ENCODE measurements around the gene TMC5. TPM values are rescaled to one million over a fixed set of nuclear protein-coding genes. Genes with fewer than 3 reads are reported as not detected.

Gene TMC5
- total RNA-seq, 1 experiment from 2014 or later: not detected

DNA sequence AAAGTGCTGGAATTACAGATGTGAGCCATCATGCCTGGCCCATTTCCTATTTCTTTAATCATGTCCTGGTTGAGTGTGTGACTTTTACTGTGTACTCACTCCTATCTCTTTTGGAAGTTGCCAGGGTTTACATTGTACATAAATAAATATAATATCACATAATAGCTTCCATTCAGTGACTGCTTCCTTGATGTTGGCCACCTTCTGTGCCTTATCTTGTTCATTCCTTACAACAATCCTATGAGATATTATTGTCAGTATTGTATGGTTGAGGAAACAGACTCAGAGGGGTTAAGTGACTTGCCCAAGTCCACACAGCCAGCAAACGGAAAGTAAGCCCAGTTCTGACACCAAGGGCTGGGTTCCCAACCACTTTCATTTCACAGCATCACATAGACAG, 16.9 kb downstream of the TMC5 start:
- Histone ChIP-seq H3K9me3 (ENCODE audit: low read length) (no peaks in the 10 kb centered on the region), H4K20me1 (ENCODE audit: insufficient read depth, low read depth, low read length) (no peaks in the 10 kb centered on the region), H3K27me3 (ENCODE audit: low read length) (no peaks in the 10 kb centered on the region), H3K9me2 (replicated peaks; ENCODE audit: insufficient read depth, low read length) (no peaks in the 10 kb centered on the region), H3K4me2 (ENCODE audit: low read depth, low read length, poor library complexity, severe bottlenecking) (no peak overlapping the region), H2AFZ (ENCODE audit: low read length) (no peak overlapping the region), H3K4me1 (ENCODE audit: low read length) (peaks cover 20% of the 10 kb centered on the region), H3K9ac (ENCODE audit: low read length) (no peak overlapping the region), H3K4me3 (ENCODE audit: low read length) (no peak overlapping the region), H3K27ac (ENCODE audit: low read length) (no peak overlapping the region), H3K36me3 (ENCODE audit: insufficient read depth, low read length) (no peaks in the 10 kb centered on the region), H3K79me2 (ENCODE audit: low read length) (no peaks in the 10 kb centered on the region)
- no peak for DNase-seq

GRCh38 chr16:19436540-19436939, 18.9 kb downstream of the TMC5 start:
- Histone ChIP-seq H3K9ac (ENCODE audit: low read length) (no peak overlapping the region), H3K27ac (ENCODE audit: low read length) (no peak overlapping the region), H3K27me3 (ENCODE audit: low read length) (no peaks in the 10 kb centered on the region), H3K4me2 (ENCODE audit: low read depth, low read length, poor library complexity, severe bottlenecking) (peak overlapping the region; percentile 66), H3K4me3 (ENCODE audit: low read length) (no peak overlapping the region; the same call in 1 of the 2 replicates), H3K9me2 (replicated peaks; ENCODE audit: insufficient read depth, low read length) (no peaks in the 10 kb centered on the region), H3K36me3 (ENCODE audit: insufficient read depth, low read length) (no peaks in the 10 kb centered on the region), H2AFZ (ENCODE audit: low read length) (peak overlapping the region; percentile 11; the same call in 1 of the 2 replicates), H4K20me1 (ENCODE audit: insufficient read depth, low read depth, low read length) (no peaks in the 10 kb centered on the region), H3K79me2 (ENCODE audit: low read length) (no peaks in the 10 kb centered on the region), H3K9me3 (ENCODE audit: low read length) (no peaks in the 10 kb centered on the region), H3K4me1 (ENCODE audit: low read length) (peaks cover 20% of the 10 kb centered on the region)
- no peak for DNase-seq

DNA sequence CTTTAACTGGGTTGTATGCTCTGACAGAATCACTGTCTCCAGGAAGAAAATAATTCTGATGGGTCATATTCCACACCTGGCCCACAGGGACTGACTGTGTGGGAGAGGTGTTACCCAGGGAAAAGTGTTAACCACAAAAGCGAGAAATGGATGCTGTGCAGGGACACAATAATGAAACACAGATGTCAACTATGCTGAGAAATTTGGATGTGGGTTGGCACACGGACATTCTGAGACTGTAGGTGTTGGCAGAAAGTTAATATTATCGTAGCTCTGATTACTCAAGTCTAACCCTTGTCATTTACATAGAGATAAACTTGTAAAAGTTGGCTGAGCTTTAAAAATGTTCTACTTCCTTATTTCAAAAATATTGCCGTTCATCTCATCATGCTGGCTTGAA, 19.6 kb downstream of the TMC5 start:
- Histone ChIP-seq H3K9me3 (ENCODE audit: low read length) (no peaks in the 10 kb centered on the region), H4K20me1 (ENCODE audit: insufficient read depth, low read depth, low read length) (no peaks in the 10 kb centered on the region), H3K9me2 (replicated peaks; ENCODE audit: insufficient read depth, low read length) (no peaks in the 10 kb centered on the region), H3K4me1 (ENCODE audit: low read length) (peaks cover 20% of the 10 kb centered on the region), H3K27me3 (ENCODE audit: low read length) (no peaks in the 10 kb centered on the region), H3K79me2 (ENCODE audit: low read length) (no peaks in the 10 kb centered on the region), H2AFZ (ENCODE audit: low read length) (peak overlapping the region; percentile 51), H3K4me3 (ENCODE audit: low read length) (peak overlapping the region; percentile 49), H3K27ac (ENCODE audit: low read length) (peak overlapping the region; percentile 51), H3K36me3 (ENCODE audit: insufficient read depth, low read length) (no peaks in the 10 kb centered on the region), H3K4me2 (ENCODE audit: low read depth, low read length, poor library complexity, severe bottlenecking) (peak overlapping the region; percentile 66), H3K9ac (ENCODE audit: low read length) (peak overlapping the region; percentile 43; the same call in 1 of the 2 replicates)
- DNase-seq: peak; percentile 70

GRCh38 chr16:19438739-19439138, 21.1 kb downstream of the TMC5 start:
- no peak overlapping the region for H3K4me3 ChIP-seq (ENCODE audit: low read length)
- peaks cover 20% of the 10 kb centered on the region for H3K4me1 ChIP-seq (ENCODE audit: low read length)
- no peak overlapping the region for H3K27ac ChIP-seq (ENCODE audit: low read length)
- no peaks in the 10 kb centered on the region for H4K20me1 ChIP-seq (ENCODE audit: insufficient read depth, low read depth, low read length)
- no peak overlapping the region for H3K4me2 ChIP-seq (ENCODE audit: low read depth, low read length, poor library complexity, severe bottlenecking)
- no peaks in the 10 kb centered on the region for H3K27me3 ChIP-seq (ENCODE audit: low read length)
- no peaks in the 10 kb centered on the region for H3K9me3 ChIP-seq (ENCODE audit: low read length)
- no peaks in the 10 kb centered on the region for H3K9me2 ChIP-seq (replicated peaks; ENCODE audit: insufficient read depth, low read length)
- no peak overlapping the region for H3K9ac ChIP-seq (ENCODE audit: low read length)
- no peaks in the 10 kb centered on the region for H3K79me2 ChIP-seq (ENCODE audit: low read length)
- DNase-seq: no peak
- H3K36me3 ChIP-seq (ENCODE audit: insufficient read depth, low read length): no peaks in the 10 kb centered on the region
- H2AFZ ChIP-seq (ENCODE audit: low read length): no peak overlapping the region

GRCh38 chr16:19439483-19439882, 21.8 kb downstream of the TMC5 start:
- Histone ChIP-seq H3K4me1 (ENCODE audit: low read length) (peaks cover 20% of the 10 kb centered on the region), H4K20me1 (ENCODE audit: insufficient read depth, low read depth, low read length) (no peaks in the 10 kb centered on the region), H3K79me2 (ENCODE audit: low read length) (no peaks in the 10 kb centered on the region), H3K36me3 (ENCODE audit: insufficient read depth, low read length) (no peaks in the 10 kb centered on the region), H3K9ac (ENCODE audit: low read length) (no peak overlapping the region), H3K27me3 (ENCODE audit: low read length) (no peaks in the 10 kb centered on the region), H3K4me3 (ENCODE audit: low read length) (no peak overlapping the region), H3K27ac (ENCODE audit: low read length) (no peak overlapping the region), H2AFZ (ENCODE audit: low read length) (no peak overlapping the region), H3K9me3 (ENCODE audit: low read length) (no peaks in the 10 kb centered on the region), H3K9me2 (replicated peaks; ENCODE audit: insufficient read depth, low read length) (no peaks in the 10 kb centered on the region), H3K4me2 (ENCODE audit: low read depth, low read length, poor library complexity, severe bottlenecking) (no peak overlapping the region)
- DNase-seq: no peak

- H3K9me3 ChIP-seq (ENCODE audit: low read length): no peaks in the 10 kb centered on the region
- H3K9ac ChIP-seq (ENCODE audit: low read length): no peak overlapping the region
- DNase-seq: no peak
- H3K36me3 ChIP-seq (ENCODE audit: insufficient read depth, low read length): no peaks in the 10 kb centered on the region
- H3K27me3 ChIP-seq (ENCODE audit: low read length): no peaks in the 10 kb centered on the region
- H4K20me1 ChIP-seq (ENCODE audit: insufficient read depth, low read depth, low read length): no peaks in the 10 kb centered on the region
- H3K79me2 ChIP-seq (ENCODE audit: low read length): no peaks in the 10 kb centered on the region
- H3K27ac ChIP-seq (ENCODE audit: low read length): no peak overlapping the region
- no peak overlapping the region for H2AFZ ChIP-seq (ENCODE audit: low read length)
- H3K4me1 ChIP-seq (ENCODE audit: low read length): no peaks in the 10 kb centered on the region
- no peak overlapping the region for H3K4me3 ChIP-seq (ENCODE audit: low read length)
- H3K9me2 ChIP-seq (replicated peaks; ENCODE audit: insufficient read depth, low read length): no peaks in the 10 kb centered on the region
- no peak overlapping the region for H3K4me2 ChIP-seq (ENCODE audit: low read depth, low read length, poor library complexity, severe bottlenecking)
Measured at GRCh38 chr16:19443659-19444058, 26.0 kb downstream of the TMC5 start.

GRCh38 chr16:19446300-19446846, 28.7 kb downstream of the TMC5 start:
- H3K4me3 ChIP-seq (ENCODE audit: low read length): no peak overlapping the region
- H3K27me3 ChIP-seq (ENCODE audit: low read length): no peaks in the 10 kb centered on the region
- no peak overlapping the region for H2AFZ ChIP-seq (ENCODE audit: low read length)
- no peaks in the 10 kb centered on the region for H3K9me2 ChIP-seq (replicated peaks; ENCODE audit: insufficient read depth, low read length)
- no peak for DNase-seq
- H3K27ac ChIP-seq (ENCODE audit: low read length): no peak overlapping the region
- H4K20me1 ChIP-seq (ENCODE audit: insufficient read depth, low read depth, low read length): no peaks in the 10 kb centered on the region
- H3K4me2 ChIP-seq (ENCODE audit: low read depth, low read length, poor library complexity, severe bottlenecking): no peak overlapping the region
- H3K9ac ChIP-seq (ENCODE audit: low read length): no peak overlapping the region
- H3K9me3 ChIP-seq (ENCODE audit: low read length): no peaks in the 10 kb centered on the region
- H3K36me3 ChIP-seq (ENCODE audit: insufficient read depth, low read length): no peaks in the 10 kb centered on the region
- H3K4me1 ChIP-seq (ENCODE audit: low read length): no peaks in the 10 kb centered on the region
- H3K79me2 ChIP-seq (ENCODE audit: low read length): no peaks in the 10 kb centered on the region

- no peaks in the 10 kb centered on the region for H3K4me1 ChIP-seq (ENCODE audit: low read length)
- H3K9me3 ChIP-seq (ENCODE audit: low read length): no peaks in the 10 kb centered on the region
- DNase-seq: no peak
- H3K27me3 ChIP-seq (ENCODE audit: low read length): no peaks in the 10 kb centered on the region
- H3K4me2 ChIP-seq (ENCODE audit: low read depth, low read length, poor library complexity, severe bottlenecking): no peak overlapping the region
- H3K36me3 ChIP-seq (ENCODE audit: insufficient read depth, low read length): no peaks in the 10 kb centered on the region
- H3K27ac ChIP-seq (ENCODE audit: low read length): no peak overlapping the region
- H4K20me1 ChIP-seq (ENCODE audit: insufficient read depth, low read depth, low read length): no peaks in the 10 kb centered on the region
- no peak overlapping the region for H3K9ac ChIP-seq (ENCODE audit: low read length)
- H3K9me2 ChIP-seq (replicated peaks; ENCODE audit: insufficient read depth, low read length): no peaks in the 10 kb centered on the region
- no peak overlapping the region for H2AFZ ChIP-seq (ENCODE audit: low read length)
- no peak overlapping the region for H3K4me3 ChIP-seq (ENCODE audit: low read length)
- H3K79me2 ChIP-seq (ENCODE audit: low read length): no peaks in the 10 kb centered on the region
Measured at GRCh38 chr16:19446886-19447285, 29.2 kb downstream of the TMC5 start.

DNA sequence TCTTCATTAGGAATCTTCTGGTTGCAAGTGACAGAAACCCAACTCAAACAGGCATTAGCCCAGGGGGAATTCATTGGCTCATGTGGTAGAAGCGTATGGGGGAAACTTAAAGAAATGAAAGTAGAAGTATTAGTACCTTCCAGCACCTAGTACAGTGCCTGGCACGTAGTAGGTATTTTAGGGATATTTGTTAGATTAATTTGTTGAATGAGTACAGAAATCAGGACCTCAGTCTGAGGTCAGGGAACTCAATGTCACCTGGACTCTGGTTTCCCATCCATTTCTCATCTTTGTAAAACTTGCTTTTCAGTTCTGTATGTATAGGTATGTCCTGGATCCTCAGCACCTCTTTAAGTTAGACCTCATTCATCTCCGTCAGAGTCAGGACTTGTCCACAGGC, 32.5 kb downstream of the TMC5 start:
- Histone ChIP-seq H3K9ac (ENCODE audit: low read length) (no peak overlapping the region), H3K27ac (ENCODE audit: low read length) (no peak overlapping the region), H3K79me2 (ENCODE audit: low read length) (no peaks in the 10 kb centered on the region), H3K4me2 (ENCODE audit: low read depth, low read length, poor library complexity, severe bottlenecking) (no peak overlapping the region), H3K9me2 (replicated peaks; ENCODE audit: insufficient read depth, low read length) (no peaks in the 10 kb centered on the region), H2AFZ (ENCODE audit: low read length) (no peak overlapping the region), H3K4me1 (ENCODE audit: low read length) (no peaks in the 10 kb centered on the region), H4K20me1 (ENCODE audit: insufficient read depth, low read depth, low read length) (no peaks in the 10 kb centered on the region), H3K36me3 (ENCODE audit: insufficient read depth, low read length) (no peaks in the 10 kb centered on the region), H3K4me3 (ENCODE audit: low read length) (no peak overlapping the region), H3K9me3 (ENCODE audit: low read length) (no peaks in the 10 kb centered on the region), H3K27me3 (ENCODE audit: low read length) (no peaks in the 10 kb centered on the region)
- no peak for DNase-seq
